Measurements from ENCODE around the gene SNIP1.
"Not testable (repeated sequence)": the region's sequence is repeated elsewhere in the genome, so short reads cannot be mapped to it uniquely, and the experiment has no call there.

Gene SNIP1

DNA sequence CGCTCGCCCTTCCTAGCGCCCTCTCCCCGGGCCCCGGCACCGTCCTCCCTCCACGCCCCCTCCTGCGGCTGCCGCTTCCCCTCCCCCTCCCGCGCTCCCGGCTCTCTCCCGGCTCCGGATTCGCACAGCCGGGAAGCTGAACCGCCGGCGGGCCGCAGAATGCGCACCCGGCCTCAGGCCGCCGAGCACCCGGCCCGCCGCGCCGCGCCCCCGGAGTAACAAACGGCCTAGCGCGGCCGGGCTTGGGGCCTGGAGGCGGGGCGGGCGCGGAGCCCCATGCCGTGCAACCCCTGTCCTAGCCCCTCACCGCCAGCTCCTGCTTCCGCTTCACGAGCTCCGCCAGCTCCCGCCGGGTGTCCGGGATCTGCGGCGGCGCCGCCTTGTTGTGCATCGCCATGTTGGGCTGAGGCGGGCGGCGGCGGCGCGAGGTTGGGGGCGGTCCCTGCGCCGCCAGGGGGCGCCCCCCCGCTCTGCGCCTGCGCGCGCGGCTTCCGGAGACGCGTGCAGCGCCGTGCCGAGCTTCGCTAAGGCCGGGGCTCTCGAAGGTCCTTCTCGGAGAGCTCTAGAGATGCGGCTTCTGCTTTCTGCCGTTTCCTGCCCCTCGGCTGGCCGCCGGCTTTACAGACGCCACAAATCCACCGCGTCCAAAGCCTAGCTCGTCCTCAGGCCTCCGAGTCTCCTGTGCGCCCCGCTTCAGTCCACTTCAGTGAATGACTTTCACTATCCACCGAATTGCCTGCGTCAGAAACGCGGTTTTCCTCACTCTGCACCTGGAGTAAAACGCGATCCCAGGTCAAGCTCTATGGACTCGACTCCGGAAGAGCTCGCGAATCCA, 39.5 kb downstream of the SNIP1 start, which contains the start of gene MEAF6:
MEAF6 (minus strand) TSS at position 417 of the 835 bp plus-strand sequence; CDS start at position 397, 20 bp downstream.
- Histone ChIP-seq H3K27me3 (ENCODE audit: low read depth, low read length) (no peaks in the 10 kb centered on the region), H3K4me3 (ENCODE audit: low read length) (peak within 1 kb of the TSS; percentile 92), H3K4me2 (ENCODE audit: low read length) (peak within 1 kb of the TSS; percentile 97), H3K9me3 (ENCODE audit: insufficient read depth, low read length) (no peaks in the 10 kb centered on the region), H4K20me1 (ENCODE audit: insufficient read depth, low read length) (peaks cover 4% of the 10 kb centered on the region; the same call in 1 of the 2 replicates), H3K9ac (ENCODE audit: low read length) (peak within 1 kb of the TSS; percentile 80), H3K4me1 (ENCODE audit: low read length) (peaks cover 10% of the 10 kb centered on the region), H3K79me2 (ENCODE audit: low read length) (peaks cover 11% of the 10 kb centered on the region), H3K36me3 (replicated peaks; ENCODE audit: low read depth, low read length) (peaks cover 8% of the 10 kb centered on the region), H2AFZ (ENCODE audit: low read depth, low read length) (peak within 1 kb of the TSS; percentile 76), H3K27ac (ENCODE audit: low read length) (peak within 1 kb of the TSS; percentile 38; the same call in 1 of the 2 replicates)
- TF ChIP-seq, protein P1, sequence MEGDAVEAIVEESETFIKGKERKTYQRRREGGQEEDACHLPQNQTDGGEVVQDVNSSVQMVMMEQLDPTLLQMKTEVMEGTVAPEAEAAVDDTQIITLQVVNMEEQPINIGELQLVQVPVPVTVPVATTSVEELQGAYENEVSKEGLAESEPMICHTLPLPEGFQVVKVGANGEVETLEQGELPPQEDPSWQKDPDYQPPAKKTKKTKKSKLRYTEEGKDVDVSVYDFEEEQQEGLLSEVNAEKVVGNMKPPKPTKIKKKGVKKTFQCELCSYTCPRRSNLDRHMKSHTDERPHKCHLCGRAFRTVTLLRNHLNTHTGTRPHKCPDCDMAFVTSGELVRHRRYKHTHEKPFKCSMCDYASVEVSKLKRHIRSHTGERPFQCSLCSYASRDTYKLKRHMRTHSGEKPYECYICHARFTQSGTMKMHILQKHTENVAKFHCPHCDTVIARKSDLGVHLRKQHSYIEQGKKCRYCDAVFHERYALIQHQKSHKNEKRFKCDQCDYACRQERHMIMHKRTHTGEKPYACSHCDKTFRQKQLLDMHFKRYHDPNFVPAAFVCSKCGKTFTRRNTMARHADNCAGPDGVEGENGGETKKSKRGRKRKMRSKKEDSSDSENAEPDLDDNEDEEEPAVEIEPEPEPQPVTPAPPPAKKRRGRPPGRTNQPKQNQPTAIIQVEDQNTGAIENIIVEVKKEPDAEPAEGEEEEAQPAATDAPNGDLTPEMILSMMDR (IDR thresholded peaks at IDR 0.05; ENCODE audit: low read depth, low read length), result peak; percentile 29
- no peak for TF ChIP-seq EZH2phosphoT487 (IDR thresholded peaks at IDR 0.05; ENCODE audit: low read depth)

DNA sequence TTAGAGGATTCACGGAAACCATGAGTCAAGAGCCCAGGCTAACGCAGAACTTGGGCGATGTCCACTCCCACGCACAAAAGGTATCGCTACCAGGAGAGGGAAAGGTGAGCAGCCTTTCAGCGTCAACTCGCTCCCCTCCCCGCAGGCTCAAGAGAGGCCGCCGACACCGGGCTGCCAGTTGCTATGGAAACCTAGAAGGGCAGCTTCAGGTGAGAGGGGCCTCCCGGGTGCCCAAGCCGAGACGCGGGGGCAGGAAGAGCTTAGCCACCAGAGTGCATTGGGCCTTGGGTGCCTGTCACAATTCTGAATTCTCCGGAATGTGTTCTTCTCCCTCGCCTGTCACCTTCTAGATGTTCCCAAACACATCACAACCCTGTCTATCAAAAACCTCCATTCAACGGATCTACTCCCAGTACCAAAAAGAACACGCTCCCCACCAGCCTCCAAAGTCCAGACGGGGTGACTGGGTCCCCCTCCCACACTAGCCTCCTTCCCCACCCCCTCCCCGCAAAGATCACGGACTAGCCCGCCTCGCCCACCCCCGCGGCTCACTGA, 40.2 kb downstream of the SNIP1 start:
- Histone ChIP-seq H3K4me1 (ENCODE audit: low read length) (peaks cover 10% of the 10 kb centered on the region), H3K79me2 (ENCODE audit: low read length) (peaks cover 11% of the 10 kb centered on the region), H4K20me1 (ENCODE audit: insufficient read depth, low read length) (peaks cover 4% of the 10 kb centered on the region; the same call in 1 of the 2 replicates), H3K36me3 (replicated peaks; ENCODE audit: low read depth, low read length) (peaks cover 8% of the 10 kb centered on the region), H2AFZ (ENCODE audit: low read depth, low read length) (peak overlapping the region; percentile 76; the same call in 1 of the 2 replicates), H3K4me2 (ENCODE audit: low read length) (peak overlapping the region; percentile 95), H3K9ac (ENCODE audit: low read length) (peak overlapping the region; percentile 80), H3K4me3 (ENCODE audit: low read length) (peak overlapping the region; percentile 92), H3K27me3 (ENCODE audit: low read depth, low read length) (no peaks in the 10 kb centered on the region), H3K9me3 (ENCODE audit: insufficient read depth, low read length) (no peaks in the 10 kb centered on the region), H3K27ac (ENCODE audit: low read length) (no peak overlapping the region)
- TF ChIP-seq, protein P1 (IDR thresholded peaks at IDR 0.05; ENCODE audit: low read depth, low read length), result no peak
- no peak for TF ChIP-seq EZH2phosphoT487 (IDR thresholded peaks at IDR 0.05; ENCODE audit: low read depth)

DNA sequence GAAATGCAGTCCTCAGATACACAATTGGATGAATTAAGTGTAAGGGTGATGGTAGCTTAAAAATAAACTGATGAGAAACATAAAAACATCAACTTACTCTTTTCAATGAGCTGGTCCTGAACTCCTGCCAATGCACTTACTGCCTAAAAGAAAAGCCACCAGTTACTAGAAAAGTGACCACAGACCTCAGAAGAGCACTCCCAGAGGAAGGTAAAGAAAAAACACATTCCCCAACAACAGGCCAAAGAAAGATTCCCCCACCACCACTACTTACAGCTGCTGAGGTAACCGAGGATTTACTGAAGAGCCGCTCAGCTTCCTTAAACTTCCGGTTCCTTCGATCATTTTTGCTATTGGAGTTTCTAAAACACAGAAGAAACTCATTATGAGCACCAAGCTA, 44.9 kb downstream of the SNIP1 start:
- H3K27ac ChIP-seq (ENCODE audit: low read length), result no peak overlapping the region
- H3K4me3 ChIP-seq (ENCODE audit: low read length), result no peak overlapping the region
- peaks cover 4% of the 10 kb centered on the region; the same call in 1 of the 2 replicates for H4K20me1 ChIP-seq (ENCODE audit: insufficient read depth, low read length)
- H3K9ac ChIP-seq (ENCODE audit: low read length), result no peak overlapping the region
- H3K79me2 ChIP-seq (ENCODE audit: low read length), result peaks cover 11% of the 10 kb centered on the region
- peaks cover 19% of the 10 kb centered on the region for H3K4me1 ChIP-seq (ENCODE audit: low read length)
- no peak overlapping the region for H2AFZ ChIP-seq (ENCODE audit: low read depth, low read length)
- H3K9me3 ChIP-seq (ENCODE audit: insufficient read depth, low read length), result no peaks in the 10 kb centered on the region
- peaks cover 8% of the 10 kb centered on the region for H3K36me3 ChIP-seq (replicated peaks; ENCODE audit: low read depth, low read length)
- no peaks in the 10 kb centered on the region for H3K27me3 ChIP-seq (ENCODE audit: low read depth, low read length)
- TF ChIP-seq, protein P1 (IDR thresholded peaks at IDR 0.05; ENCODE audit: low read depth, low read length), result peak; percentile 14; the same call in 1 of the 2 replicates
- TF ChIP-seq EZH2phosphoT487 (IDR thresholded peaks at IDR 0.05; ENCODE audit: low read depth), result no peak
- H3K4me2 ChIP-seq (ENCODE audit: low read length), result no peak overlapping the region

DNA sequence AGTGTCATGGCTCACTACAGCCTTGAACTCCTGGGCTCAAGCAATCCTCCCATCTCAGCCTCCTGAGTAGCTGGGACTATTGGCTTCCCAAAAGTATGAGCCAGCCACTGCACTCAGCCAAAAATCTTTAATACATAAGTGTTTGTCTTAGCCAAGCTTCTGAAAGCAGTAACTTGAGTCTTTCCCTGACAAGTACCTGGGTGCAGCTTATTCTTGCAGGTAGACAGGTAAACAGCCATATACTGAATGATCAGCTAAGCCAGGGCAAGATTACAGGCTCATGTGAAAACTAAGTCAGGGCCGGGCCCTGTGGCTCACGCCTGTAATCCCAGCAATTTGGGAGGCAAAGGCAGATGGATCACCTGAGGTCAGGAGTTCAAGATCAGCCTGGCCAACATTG, 47.4 kb downstream of the SNIP1 start:
- Histone ChIP-seq H3K36me3 (replicated peaks; ENCODE audit: low read depth, low read length) (peaks cover 3% of the 10 kb centered on the region), H3K4me3 (ENCODE audit: low read length) (no peak overlapping the region), H3K27me3 (ENCODE audit: low read depth, low read length) (no peaks in the 10 kb centered on the region), H4K20me1 (ENCODE audit: insufficient read depth, low read length) (no peaks in the 10 kb centered on the region), H3K9ac (ENCODE audit: low read length) (no peak overlapping the region), H3K9me3 (ENCODE audit: insufficient read depth, low read length) (no peaks in the 10 kb centered on the region), H2AFZ (ENCODE audit: low read depth, low read length) (no peak overlapping the region), H3K79me2 (ENCODE audit: low read length) (no peaks in the 10 kb centered on the region), H3K4me2 (ENCODE audit: low read length) (no peak overlapping the region), H3K27ac (ENCODE audit: low read length) (no peak overlapping the region), H3K4me1 (ENCODE audit: low read length) (peaks cover 12% of the 10 kb centered on the region)
- TF ChIP-seq EZH2phosphoT487 (IDR thresholded peaks at IDR 0.05; ENCODE audit: low read depth), result no peak
- TF ChIP-seq, protein P1 (IDR thresholded peaks at IDR 0.05; ENCODE audit: low read depth, low read length), result no peak

DNA sequence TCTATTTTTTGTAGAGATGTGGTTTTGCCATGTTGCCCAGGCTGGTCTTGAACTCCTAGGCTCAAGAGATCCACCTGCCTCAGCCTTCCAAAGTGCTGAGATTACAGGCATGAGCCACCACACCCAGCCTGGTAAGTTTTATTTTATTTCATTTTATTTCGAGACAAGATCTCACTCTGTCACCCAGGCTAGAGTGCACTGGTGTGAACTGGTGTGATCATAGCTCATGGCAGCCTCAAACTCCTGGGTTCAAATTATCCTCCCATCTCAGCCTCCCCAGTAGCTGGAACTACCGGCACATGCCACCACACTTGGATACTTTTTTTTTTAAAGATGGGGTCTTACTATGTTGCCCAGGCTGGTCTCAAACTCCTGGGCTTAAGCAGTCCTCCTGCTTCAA, 51.3 kb downstream of the SNIP1 start:
- not testable (repeated sequence) for H2AFZ ChIP-seq (ENCODE audit: low read depth, low read length); H3K27me3 ChIP-seq (ENCODE audit: low read depth, low read length); H3K36me3 ChIP-seq (replicated peaks; ENCODE audit: low read depth, low read length); H3K27ac ChIP-seq (ENCODE audit: low read length); H3K4me1 ChIP-seq (ENCODE audit: low read length); H3K9me3 ChIP-seq (ENCODE audit: insufficient read depth, low read length); H3K4me2 ChIP-seq (ENCODE audit: low read length); H3K79me2 ChIP-seq (ENCODE audit: low read length); H3K9ac ChIP-seq (ENCODE audit: low read length); H3K4me3 ChIP-seq (ENCODE audit: low read length); H4K20me1 ChIP-seq (ENCODE audit: insufficient read depth, low read length)

All from OCI-LY3 (cell line).